ACHN (cell line): ENCODE data around the gene DDX39A.
"Not testable (repeated sequence)": the region's sequence is repeated elsewhere in the genome, so short reads cannot be mapped to it uniquely, and the experiment has no call there.

Source experiments
- DNase-seq: peaks from one replicate; pipeline ENCODE4 v3.0.0-alpha.2; 2015
- in situ Hi-C: cut with HindIII; loops from 2 replicates; pipeline ENCODE4 v1.10.0; 2017; ENCODE audit warnings: low sequenced_read_pairs, low pct_ligation_motif_present, low pct_unique_long_range_greater_than_20kb

The DDX39A gene

DNA sequence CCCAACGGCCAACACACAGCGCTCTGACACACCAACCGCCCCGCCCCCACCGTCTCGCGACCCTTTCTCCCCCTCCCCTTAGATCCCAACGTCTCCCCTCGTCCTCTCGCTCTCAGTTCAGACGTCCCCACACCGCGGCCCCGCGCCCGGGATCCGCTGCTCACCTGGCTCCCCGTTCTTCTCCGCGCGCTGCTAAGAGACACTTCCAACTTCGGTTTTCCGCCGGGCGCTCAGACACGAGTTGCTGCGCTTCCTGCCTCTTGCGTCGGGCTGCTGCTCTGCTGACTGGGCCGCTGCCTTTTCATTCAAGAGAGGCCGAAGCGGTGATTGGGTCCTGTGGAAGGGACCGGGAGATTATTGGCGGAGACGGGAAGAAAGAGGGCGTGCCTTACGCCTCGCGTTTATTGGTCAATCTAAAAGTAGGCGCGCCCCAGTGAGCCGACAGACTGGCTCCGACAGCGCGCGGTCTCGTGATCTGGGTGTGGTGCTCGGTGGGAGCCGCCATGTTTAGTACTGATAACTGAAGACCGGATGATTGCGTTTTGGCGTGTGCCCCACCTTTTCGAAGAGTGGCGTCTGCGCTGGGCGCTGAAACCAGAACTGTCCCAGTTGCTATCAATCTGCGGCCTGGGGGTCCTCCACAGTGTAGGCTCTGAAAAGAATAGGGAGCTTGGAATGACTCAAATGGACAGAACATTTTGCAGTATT, at the start of gene DDX39A:
TSS of gene DDX39A (minus strand) at position 236 of the 708 bp plus-strand sequence. CDS start 6,121 bp downstream, outside the sequence.
- peak; percentile 98 for DNase-seq
- in situ Hi-C loops: no loop called here

DNA sequence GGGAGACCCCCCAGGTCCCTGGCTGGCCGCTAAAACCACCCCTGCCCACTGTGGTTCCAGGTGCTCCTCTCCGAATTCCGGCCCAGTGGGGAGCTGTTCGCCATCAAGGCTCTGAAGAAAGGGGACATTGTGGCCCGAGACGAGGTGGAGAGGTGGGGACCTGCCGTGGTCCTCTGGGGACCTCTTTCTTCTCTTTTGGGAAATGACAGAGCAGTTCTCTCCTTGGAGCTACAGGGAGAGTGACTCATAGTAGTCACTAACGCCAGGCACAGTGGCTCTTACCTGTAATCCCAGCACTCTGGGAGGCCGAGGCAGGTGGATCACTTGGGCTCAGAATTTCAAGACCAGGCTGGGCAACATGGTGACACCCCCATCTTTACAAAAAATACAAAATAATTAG, 48.7 kb upstream of the DDX39A start:
- in situ Hi-C loops: no loop called here
- no peak for DNase-seq

DNA sequence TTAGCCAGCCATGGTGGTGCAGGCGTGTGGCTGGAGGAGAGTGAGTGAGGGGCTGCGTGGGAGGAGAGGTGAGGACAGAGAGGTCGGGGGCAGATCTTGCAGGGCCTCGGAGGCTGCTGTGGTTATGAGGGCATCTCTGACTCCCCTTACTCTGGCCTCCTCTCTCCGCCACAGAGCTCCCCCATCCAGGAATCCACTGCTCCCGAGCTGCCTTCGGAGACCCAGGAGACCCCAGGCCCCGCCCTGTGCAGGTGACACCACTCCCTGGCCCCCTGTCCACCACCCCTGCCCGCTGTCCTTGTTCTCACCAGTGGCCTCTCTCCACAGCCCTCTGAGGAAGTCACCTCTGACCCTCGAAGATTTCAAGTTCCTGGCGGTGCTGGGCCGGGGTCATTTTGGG, 48.2 kb upstream of the DDX39A start:
- DNase-seq: no peak
- in situ Hi-C loops: no loop called here

DNA sequence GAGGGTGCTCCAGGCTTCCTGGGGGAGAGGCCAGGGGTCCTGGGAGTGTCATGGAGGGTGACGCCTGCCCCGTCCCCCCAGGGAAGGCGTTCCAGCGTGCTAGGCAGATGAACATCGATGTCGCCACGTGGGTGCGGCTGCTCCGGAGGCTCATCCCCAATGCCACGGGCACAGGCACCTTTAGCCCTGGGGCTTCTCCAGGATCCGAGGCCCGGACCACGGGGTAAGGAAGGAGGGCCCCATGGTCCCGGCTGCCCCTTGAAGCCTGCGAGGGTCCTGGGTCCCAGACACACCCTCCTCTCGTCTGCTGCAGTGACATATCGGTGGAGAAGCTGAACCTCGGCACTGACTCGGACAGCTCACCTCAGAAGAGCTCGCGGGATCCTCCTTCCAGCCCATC, 44.6 kb upstream of the DDX39A start:
- DNase-seq: no peak
- in situ Hi-C loops: no loop called here

DNA sequence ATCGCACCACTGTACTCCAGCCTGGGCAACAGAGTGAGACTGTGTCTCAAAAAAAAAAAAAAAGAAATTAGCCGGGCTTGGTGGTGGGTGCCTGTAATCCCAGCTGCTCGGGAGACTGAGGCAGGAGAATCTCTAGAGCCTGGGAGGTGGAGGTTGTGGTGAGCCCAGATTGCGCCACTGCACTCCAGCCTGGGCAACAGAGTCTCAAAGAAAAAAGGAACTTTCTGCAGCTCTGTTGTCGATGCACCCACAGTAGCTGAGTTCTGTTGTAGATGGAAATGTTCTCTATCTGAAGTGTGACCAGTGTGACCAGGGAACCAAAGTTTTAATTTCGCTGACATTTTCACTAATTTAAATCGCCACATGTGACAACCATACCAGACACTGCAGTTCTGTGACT, 43.3 kb upstream of the DDX39A start:
- DNase-seq, in situ Hi-C loops: not testable (repeated sequence)

DNA sequence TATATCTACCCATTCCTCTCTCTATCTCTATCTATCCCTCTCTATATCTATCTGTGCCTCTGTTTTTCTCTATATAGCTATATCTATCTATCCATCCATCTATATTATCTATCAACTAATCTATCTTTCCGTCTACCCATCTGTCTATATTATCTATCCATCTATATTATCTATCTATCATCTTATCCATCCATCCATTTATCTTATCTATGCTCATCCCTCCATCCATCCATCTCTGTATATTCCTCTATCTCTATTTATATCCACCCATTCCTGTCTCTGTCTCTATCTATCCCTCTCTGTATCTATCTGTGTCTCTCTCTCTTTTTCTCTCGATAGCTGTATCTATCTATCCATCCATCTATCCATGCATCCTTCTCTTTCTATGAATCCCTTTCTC, 41.8 kb upstream of the DDX39A start:
- in situ Hi-C loops: no loop called here
- no peak for DNase-seq

DNA sequence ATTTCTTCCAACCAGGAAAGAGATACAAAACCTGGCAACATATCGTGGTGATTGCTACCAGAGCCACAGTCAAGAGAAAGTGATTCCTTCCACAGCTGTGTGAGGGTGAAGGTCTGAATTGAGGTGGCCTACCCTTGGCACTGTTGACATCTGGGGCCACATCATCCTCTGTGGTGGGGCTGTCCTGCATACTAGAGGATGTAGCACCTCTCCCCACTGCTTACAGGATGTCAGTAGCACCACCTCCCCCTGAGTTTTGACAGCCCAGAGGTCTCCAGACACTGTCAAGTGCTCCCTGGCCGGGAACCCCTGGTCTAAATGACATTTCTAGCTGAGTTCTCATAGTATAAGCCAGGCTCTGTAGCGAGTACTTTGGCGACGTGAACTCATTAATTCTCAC, 40.6 kb upstream of the DDX39A start:
- no peak for DNase-seq
- in situ Hi-C loops: no loop called here

DNA sequence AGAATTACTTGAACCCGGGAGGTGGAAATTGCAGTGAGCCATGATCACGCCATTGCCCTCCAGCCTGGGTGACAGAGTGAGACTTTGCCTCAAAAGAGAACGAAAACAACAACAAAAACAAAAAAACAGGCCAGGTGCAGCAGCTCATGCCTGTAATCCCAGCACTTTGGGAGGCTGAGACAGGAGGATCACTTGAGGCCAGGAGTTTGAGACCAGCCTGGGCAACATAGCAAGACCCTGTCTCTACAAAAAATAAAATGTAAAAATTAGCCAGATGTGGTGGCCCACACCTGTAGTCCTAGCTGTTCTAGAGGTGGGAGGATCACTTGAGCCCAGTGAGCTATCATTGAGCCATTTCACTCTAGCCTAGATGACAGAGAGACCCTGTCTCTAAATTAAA, 33.2 kb upstream of the DDX39A start:
- in situ Hi-C loops, DNase-seq: not testable (repeated sequence)

DNA sequence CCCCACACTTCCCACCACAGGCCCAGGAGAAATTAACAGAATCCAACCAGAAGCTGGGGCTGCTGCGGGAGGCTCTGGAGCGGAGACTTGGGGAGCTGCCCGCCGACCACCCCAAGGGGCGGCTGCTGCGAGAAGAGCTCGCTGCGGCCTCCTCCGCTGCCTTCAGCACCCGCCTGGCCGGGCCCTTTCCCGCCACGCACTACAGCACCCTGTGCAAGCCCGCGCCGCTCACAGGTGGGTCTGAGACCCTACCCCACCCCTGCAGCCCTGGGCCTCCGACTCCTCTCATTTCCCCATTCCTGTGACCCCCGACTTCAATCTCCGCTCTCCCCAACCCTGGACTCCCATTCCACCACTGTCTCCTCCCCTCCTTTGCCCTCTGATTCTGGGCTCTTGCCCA, 31.7 kb upstream of the DDX39A start:
- in situ Hi-C loops: no loop called here
- no peak for DNase-seq

DNA sequence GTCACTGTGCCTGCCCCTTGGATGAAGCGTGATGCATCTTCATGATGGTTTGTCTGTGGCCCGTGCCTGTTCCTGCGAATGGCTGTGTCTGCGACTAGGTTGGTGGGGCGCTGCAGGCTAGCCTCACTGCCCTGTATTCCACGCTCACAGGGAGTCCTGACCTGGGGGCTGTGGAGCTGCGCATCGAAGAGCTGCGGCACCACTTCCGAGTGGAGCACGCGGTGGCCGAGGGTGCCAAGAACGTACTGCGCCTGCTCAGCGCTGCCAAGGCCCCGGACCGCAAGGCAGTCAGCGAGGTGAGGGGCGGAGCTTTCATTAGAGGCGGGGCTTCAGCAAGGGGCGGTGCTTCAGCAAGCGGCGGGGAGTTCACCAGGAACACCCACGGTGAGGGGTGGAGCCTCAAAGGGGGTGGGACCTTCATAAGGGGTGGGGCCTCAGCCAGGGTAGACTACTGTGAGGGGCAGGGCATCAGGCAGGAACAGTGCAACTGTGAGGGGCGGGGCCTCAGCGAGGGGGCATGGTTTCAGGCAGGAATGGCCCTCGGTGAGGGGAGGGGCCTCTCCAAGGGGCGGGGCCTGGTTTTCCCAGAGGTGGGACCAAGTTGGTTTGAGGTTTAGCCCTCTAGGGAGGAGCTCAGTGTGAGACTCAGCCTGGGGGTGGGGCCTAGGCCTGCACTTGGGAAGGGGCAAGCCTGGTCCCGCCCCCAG, 31.2 kb upstream of the DDX39A start:
- peak; percentile 56 for DNase-seq
- in situ Hi-C loops: no loop called here

DNA sequence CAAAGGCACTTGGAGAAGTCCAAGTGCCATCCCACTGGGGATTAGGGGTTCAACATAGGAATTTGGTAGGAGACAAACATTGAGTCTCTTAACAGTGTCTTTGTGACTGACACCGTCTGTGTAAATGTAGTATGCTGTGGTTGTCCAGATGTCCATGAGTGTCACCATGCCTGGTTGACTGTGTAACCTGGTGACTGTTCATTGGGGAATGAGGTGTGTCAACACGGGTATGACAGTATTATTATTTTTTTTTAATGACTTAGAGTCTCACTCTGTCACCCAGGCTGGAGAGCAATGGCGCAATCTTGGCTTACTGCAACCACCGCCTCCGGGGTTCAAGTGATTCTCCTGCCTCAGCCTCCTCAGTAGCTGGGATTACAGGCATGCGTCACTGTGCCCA, 30.2 kb upstream of the DDX39A start:
- DNase-seq: no peak
- in situ Hi-C loops: no loop called here

DNA sequence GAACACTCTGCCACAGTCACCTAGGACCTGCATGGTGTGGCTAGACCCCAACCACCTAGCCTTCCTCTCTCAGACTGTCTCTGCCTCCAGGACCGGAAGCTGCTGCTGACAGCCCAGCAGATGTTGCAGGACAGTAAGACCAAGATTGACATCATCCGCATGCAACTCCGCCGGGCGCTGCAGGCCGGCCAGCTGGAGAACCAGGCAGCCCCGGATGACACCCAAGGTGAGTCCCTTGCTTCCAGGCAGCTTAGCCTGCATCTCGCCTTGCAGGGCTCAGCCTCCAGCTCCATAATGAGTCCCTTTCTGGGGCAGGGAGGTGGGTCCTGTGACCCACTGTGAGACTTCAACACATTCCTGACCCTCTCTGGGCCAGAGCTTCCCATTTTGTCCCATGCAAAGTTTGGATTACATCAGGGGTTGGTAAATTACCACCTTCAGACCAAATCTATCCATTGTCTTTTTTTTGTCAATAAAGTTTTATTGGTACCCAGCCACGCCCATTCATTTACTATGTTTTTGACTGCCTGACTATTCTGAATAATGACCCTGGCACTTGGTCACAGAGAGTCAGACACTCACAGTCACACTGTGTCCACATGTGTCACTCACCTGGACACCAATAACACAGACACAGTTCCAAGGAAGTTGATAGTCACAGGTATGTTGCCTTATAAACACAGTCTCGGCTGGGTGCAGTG, 27.3 kb upstream of the DDX39A start:
- DNase-seq: no peak
- in situ Hi-C loops: no loop called here

DNA sequence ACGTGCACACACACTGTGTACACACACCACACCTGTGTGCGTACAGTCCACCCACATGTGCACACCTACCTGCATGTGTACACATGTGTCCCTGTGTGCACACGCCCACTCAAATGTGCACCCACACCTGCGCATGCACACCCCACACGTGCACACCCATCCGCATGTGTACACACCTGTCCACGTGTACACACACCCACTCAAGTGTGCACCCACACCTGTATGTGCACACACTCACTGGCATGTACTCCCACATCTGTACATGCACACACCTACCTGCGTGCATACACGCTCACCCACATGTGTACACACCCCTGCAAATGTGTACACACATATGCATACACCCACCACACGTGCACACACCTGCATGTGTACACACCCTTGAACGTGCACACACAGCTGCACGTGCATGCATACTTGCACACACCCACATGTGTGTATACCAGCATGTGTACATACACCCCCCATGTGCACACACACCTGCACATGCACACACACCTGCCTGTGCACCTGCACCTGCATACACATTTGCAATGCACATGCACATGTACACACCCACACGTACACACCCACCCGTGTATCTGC, 24.6 kb upstream of the DDX39A start:
- in situ Hi-C loops: no loop called here
- DNase-seq: no peak

DNA sequence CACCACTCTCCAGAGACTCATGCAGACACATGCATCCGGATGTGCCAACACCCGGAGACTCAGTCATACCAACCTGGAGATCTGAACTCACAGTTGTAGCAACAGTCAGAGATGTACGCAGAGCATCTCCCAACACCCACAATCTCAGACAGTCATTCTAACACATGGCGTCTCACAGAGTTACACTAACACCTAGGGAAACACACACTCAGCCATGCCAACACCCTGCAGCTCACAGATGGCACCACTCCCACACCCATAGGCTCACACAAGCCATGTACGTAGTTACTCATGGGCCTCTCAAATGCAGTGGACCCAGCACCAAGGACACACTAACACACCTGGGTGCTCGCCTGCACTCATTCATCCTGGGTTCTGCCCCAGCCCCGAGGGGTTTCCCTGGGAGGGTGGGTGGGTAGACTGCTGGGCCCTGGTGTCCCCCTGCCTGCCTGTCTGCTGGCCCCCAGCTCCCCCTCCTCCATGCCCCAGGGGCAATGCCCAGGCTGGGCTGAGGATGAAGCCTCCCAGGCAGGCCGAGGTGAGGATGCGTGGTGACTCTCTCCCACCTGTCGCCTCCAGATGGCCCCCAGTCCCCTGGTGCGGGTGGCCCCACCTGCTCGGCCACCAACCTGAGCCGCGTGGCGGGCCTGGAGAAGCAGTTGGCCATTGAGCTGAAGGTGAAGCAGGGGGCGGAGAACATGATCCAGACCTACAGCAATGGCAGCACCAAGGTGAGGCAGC, 23.9 kb upstream of the DDX39A start:
- DNase-seq: no peak
- in situ Hi-C loops: no loop called here

DNA sequence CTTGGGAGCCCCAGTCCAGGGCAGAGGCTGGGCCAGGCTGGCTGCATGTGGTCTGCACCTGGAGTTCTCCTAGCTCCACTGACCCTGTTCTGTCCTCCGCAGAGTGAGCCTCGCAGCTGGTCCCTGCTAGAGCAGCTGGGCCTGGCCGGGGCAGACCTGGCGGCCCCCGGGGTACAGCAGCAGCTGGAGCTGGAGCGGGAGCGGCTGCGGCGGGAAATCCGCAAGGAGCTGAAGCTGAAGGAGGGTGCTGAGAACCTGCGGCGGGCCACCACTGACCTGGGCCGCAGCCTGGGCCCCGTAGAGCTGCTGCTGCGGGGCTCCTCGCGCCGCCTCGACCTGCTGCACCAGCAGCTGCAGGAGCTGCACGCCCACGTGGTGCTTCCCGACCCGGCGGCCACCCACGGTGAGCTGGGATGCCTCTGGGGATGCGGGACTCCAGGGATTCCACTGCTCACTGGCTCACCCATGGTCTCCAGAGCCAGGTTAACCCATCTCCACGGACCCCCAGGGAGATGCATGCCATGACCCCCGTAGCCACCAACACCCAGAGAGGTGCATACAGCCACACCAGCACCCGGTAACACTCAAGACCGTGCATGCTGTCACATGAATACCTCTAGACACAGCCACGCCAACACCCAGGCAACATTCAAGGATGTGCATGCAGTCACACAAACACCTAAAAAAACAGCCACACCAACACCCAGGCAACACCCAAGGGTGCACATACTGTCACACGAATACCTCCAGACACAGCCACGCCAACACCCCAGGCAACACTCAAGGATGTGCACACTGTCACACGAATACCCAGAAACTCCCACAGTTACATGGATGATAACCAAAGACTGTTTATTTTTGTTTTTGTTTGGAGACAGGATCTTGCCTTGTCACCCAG, 22.1 kb upstream of the DDX39A start:
- DNase-seq: no peak
- in situ Hi-C loops: no loop called here

DNA sequence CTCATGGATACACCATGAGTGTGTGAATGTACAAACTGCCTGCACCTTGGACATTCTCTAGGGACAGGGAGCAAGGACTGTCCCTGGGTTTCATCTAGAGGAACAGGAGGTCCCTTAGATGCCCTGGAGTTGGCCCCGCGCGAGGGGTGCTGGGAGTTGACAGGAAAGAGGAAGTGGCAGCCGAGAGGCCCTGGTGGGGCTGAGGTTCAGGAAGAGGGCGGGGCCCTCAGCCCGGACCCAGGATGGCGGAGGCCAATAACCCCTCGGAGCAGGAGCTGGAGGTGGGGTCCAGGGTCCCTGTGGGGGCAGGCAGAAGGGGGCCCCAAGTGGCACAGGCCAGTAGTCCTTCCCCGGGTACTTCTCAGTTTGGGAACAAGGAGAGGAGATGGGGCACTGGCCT, 20.9 kb upstream of the DDX39A start:
- in situ Hi-C loops: no loop called here
- no peak for DNase-seq

DNA sequence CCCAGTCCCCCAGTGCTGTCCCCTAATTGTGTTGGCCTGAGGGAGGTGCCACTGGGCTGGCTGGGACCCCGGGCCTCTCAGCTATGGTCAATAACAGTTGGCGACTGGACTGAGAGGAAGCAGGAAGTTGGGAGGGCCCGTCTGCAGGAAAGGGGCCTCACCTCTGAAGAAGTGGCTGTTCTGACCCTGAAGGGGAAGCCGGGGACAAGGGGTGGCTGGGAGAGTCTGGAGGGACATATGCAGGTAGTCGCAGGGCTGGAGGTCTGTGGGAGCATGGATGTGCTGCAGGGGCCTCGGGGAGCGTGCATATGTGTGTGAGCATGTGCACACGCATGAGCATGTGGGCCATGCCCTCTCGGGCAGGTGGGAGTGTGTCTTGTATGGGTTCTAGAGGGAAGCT, 19.9 kb upstream of the DDX39A start:
- DNase-seq: no peak
- in situ Hi-C loops: no loop called here
